HFFc6 (cell line): Measurements from ENCODE around the gene PTPRD. TPM values are rescaled to one million over a fixed set of nuclear protein-coding genes. Genes with fewer than 3 reads are reported as not detected.

ENCODE experiments used
- DNase-seq: peaks from one replicate; pipeline ENCODE4 v3.0.0-alpha.2; 2018
- H3K27ac Mint-ChIP-seq: 2 replicates; pipeline ENCODE4 v1.8.0; 2020; ENCODE audit warnings: mild to moderate bottlenecking, mixed read lengths
- H3K27me3 Mint-ChIP-seq: 2 replicates; pipeline ENCODE4 v1.8.0; 2021; ENCODE audit warnings: mild to moderate bottlenecking, moderate library complexity, mixed read lengths; ENCODE audit not compliant: insufficient read depth
- H3K36me3 Mint-ChIP-seq: 2 replicates; pipeline ENCODE4 v1.8.0; 2021; ENCODE audit warnings: low read depth, mixed read lengths
- H3K4me1 Mint-ChIP-seq: 2 replicates; pipeline ENCODE4 v1.8.0; 2020; ENCODE audit warnings: low read depth, mixed read lengths
- H3K4me3 Mint-ChIP-seq: 2 replicates; pipeline ENCODE4 v1.8.0; 2020; ENCODE audit warnings: mild to moderate bottlenecking, moderate library complexity, mixed read lengths
- H3K9me3 Mint-ChIP-seq: 2 replicates; pipeline ENCODE4 v1.8.0; 2020; ENCODE audit warnings: mild to moderate bottlenecking, mixed read lengths
- total RNA-seq, 6 experiments: library from RNA; stranded (reverse); fragmentation: NEBNext Ultra II Directional; extraction: Animal tissue kit (Norgen Biotek cat#: 25700); gene quantifications; 2 replicates in 1 of 6; 3 replicates in 5 of 6; pipeline ENCODE4 v1.2.3, GENCODE V29; 2021
- TF ChIP-seq, protein P1 (sequence below): fragments of 200-600 bp; sonication (generic); IDR thresholded peaks from 2 replicates; pipeline ENCODE4 v1.5.0; 2021; ENCODE audit warnings: antibody characterized with exemption, mild to moderate bottlenecking

Gene PTPRD
- total RNA-seq, 6 experiments from 2014 or later, result not detected

DNA sequence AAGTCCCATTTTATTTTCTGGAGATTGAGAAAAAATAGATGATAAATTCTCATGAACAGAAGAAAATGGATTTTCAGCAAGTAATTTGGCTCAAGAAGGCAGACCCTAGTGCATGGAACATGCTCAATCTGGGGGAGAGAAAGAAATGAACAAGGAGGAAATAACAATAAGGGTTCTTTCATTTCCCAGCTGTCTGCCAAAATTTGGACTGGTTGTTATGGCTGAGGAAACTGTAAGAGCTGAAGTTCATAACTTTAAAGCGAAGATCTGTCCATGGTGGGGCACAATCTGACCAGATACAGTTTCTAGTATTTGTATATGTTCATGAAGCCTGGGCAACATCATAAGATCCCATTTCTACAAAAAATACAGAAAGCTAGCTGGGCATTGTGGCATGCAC, 1426.7 kb downstream of the PTPRD start:
- H3K4me1 Mint-ChIP-seq, result no peaks in the 10 kb centered on the region
- no peak for DNase-seq
- TF ChIP-seq, protein P1, sequence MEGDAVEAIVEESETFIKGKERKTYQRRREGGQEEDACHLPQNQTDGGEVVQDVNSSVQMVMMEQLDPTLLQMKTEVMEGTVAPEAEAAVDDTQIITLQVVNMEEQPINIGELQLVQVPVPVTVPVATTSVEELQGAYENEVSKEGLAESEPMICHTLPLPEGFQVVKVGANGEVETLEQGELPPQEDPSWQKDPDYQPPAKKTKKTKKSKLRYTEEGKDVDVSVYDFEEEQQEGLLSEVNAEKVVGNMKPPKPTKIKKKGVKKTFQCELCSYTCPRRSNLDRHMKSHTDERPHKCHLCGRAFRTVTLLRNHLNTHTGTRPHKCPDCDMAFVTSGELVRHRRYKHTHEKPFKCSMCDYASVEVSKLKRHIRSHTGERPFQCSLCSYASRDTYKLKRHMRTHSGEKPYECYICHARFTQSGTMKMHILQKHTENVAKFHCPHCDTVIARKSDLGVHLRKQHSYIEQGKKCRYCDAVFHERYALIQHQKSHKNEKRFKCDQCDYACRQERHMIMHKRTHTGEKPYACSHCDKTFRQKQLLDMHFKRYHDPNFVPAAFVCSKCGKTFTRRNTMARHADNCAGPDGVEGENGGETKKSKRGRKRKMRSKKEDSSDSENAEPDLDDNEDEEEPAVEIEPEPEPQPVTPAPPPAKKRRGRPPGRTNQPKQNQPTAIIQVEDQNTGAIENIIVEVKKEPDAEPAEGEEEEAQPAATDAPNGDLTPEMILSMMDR, result no peak
- H3K27ac Mint-ChIP-seq, result no peak overlapping the region
- H3K4me3 Mint-ChIP-seq, result no peak overlapping the region
- H3K27me3 Mint-ChIP-seq, result no peaks in the 10 kb centered on the region
- H3K36me3 Mint-ChIP-seq, result no peaks in the 10 kb centered on the region
- H3K9me3 Mint-ChIP-seq, result peaks cover 43% of the 10 kb centered on the region

DNA sequence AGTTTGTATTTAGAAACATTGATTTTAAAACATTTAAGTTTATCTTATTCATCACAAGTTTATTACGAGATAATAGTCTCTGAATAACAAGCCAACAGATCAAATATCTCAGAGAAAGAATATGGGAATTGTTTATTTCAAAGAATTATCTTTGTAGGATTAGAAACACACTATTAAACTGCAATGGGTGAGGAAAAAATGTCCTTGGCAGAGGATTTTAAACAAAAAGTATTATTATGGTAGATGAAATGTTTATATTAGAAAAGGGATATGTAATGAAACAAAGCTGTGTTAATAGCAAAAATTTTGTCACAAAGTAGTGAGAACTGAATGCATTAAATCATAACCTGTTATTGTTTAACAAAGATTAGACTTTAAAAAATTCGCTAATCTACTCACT, 1430.4 kb downstream of the PTPRD start:
- no peak overlapping the region for H3K27ac Mint-ChIP-seq
- peaks cover 43% of the 10 kb centered on the region for H3K9me3 Mint-ChIP-seq
- no peaks in the 10 kb centered on the region for H3K27me3 Mint-ChIP-seq
- H3K36me3 Mint-ChIP-seq, result no peaks in the 10 kb centered on the region
- H3K4me3 Mint-ChIP-seq, result no peak overlapping the region
- TF ChIP-seq, protein P1, result no peak
- no peaks in the 10 kb centered on the region for H3K4me1 Mint-ChIP-seq
- no peak for DNase-seq

- H3K36me3 Mint-ChIP-seq, result no peaks in the 10 kb centered on the region
- no peak overlapping the region for H3K4me3 Mint-ChIP-seq
- H3K27ac Mint-ChIP-seq, result no peak overlapping the region
- TF ChIP-seq, protein P1, result no peak
- no peaks in the 10 kb centered on the region for H3K4me1 Mint-ChIP-seq
- DNase-seq, result no peak
- H3K9me3 Mint-ChIP-seq, result peaks cover 43% of the 10 kb centered on the region
- H3K27me3 Mint-ChIP-seq, result no peaks in the 10 kb centered on the region
These were observed 1435.7 kb downstream of the PTPRD start for GRCh38 chr9:9177081-9177480.

DNA sequence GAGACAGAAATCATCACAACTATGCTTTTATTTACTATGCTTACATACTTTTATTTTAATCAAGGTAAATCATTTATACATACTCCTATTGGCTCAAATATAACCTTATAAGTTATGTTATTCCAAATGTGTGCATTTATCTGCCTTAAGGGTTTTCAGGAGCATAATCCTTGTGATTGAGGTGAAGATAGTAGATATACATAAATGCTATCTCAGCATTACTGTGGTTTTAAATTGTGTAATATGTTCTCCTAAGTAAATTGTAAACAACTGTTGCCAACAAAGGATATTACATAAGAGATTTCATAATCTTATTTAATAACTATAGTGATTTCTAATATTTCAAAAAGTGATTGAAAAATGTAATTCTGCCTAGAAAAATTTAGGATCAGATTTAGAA, 1438.4 kb downstream of the PTPRD start:
- H3K9me3 Mint-ChIP-seq, result peaks cover 41% of the 10 kb centered on the region
- H3K4me3 Mint-ChIP-seq, result no peak overlapping the region
- no peak overlapping the region for H3K27ac Mint-ChIP-seq
- TF ChIP-seq, protein P1, result no peak
- DNase-seq, result no peak
- H3K27me3 Mint-ChIP-seq, result no peaks in the 10 kb centered on the region
- no peaks in the 10 kb centered on the region for H3K36me3 Mint-ChIP-seq
- H3K4me1 Mint-ChIP-seq, result no peaks in the 10 kb centered on the region

DNA sequence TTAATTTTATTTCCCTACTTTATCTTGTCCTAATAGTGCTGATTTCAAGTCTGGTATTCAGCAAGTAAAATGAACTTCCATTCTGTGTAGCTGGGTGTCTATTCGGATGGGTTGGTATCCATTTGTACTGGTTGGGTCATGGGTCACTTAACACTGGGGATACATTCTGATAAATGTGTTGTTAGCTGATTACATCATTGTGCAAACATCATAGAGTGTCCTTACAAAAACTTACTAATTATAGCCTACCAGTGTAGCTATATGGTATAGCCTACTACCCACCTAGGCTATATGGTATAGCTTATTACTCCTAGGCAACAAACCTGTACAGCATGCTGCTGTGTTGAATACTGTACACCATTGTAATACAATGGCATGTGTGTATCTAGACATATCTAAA, 1439.5 kb downstream of the PTPRD start:
- H3K27me3 Mint-ChIP-seq, result no peaks in the 10 kb centered on the region
- TF ChIP-seq, protein P1, result no peak
- H3K9me3 Mint-ChIP-seq, result peaks cover 36% of the 10 kb centered on the region
- H3K36me3 Mint-ChIP-seq, result no peaks in the 10 kb centered on the region
- no peak for DNase-seq
- no peak overlapping the region for H3K4me3 Mint-ChIP-seq
- H3K4me1 Mint-ChIP-seq, result no peaks in the 10 kb centered on the region
- no peak overlapping the region for H3K27ac Mint-ChIP-seq
